Fibroblast of pulmonary artery (primary cell): ENCODE data around the gene TNFSF9.

Experiments
- DNase-seq: peaks from one replicate; pipeline ENCODE4 v3.0.0-alpha.2; 2010; ENCODE audit warnings: low read depth
- H3K4me3 ChIP-seq: replicated peaks from 2 replicates; pipeline ENCODE4 v1.5.1; 2011; ENCODE audit warnings: low read depth, mild to moderate bottlenecking, control low read depth, low read length, moderate library complexity
- TF ChIP-seq, protein P1 (sequence below): IDR thresholded peaks from 2 replicates; pipeline ENCODE4 v1.5.1; 2011; ENCODE audit warnings: mild to moderate bottlenecking, control low read depth, low read length, inconsistent platforms; ENCODE audit errors: missing control alignments

The TNFSF9 gene

DNA sequence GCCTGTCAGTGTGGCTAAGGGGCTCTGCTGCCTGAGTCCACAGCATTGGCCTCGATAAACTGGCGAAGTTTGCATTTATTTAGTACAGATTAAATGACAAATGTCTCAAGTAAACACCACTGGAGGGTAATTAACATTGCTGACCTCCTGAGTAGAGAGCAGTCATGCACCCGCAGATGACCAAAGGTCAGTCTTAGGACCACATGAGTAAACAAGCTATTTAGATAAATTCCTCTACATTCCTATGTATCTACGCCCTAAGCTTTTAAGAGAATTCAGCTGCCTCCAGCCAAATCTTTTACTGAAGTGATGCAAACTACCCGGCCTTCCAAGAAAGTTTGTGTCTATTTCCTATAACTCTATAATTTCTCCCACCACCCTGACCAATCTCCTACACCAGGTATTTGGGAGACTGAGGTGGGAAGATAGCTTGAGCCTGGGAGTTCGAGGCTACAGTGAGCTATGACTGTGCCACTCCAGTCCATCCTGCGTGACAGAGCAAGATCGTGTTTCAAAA, 37.2 kb downstream of the TNFSF9 start:
- DNase-seq: no peak
- TF ChIP-seq, protein P1, sequence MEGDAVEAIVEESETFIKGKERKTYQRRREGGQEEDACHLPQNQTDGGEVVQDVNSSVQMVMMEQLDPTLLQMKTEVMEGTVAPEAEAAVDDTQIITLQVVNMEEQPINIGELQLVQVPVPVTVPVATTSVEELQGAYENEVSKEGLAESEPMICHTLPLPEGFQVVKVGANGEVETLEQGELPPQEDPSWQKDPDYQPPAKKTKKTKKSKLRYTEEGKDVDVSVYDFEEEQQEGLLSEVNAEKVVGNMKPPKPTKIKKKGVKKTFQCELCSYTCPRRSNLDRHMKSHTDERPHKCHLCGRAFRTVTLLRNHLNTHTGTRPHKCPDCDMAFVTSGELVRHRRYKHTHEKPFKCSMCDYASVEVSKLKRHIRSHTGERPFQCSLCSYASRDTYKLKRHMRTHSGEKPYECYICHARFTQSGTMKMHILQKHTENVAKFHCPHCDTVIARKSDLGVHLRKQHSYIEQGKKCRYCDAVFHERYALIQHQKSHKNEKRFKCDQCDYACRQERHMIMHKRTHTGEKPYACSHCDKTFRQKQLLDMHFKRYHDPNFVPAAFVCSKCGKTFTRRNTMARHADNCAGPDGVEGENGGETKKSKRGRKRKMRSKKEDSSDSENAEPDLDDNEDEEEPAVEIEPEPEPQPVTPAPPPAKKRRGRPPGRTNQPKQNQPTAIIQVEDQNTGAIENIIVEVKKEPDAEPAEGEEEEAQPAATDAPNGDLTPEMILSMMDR: no peak
- no peak overlapping the region for H3K4me3 ChIP-seq

GRCh38 chr19:6568816-6569215, 38.0 kb downstream of the TNFSF9 start:
- TF ChIP-seq, protein P1: no peak
- DNase-seq: no peak
- H3K4me3 ChIP-seq: no peak overlapping the region

GRCh38 chr19:6570764-6571163, 39.9 kb downstream of the TNFSF9 start:
- TF ChIP-seq, protein P1: no peak
- no peak overlapping the region for H3K4me3 ChIP-seq
- DNase-seq: no peak

GRCh38 chr19:6571167-6571566, 40.3 kb downstream of the TNFSF9 start:
- H3K4me3 ChIP-seq: no peak overlapping the region
- TF ChIP-seq, protein P1: no peak
- DNase-seq: no peak

DNA sequence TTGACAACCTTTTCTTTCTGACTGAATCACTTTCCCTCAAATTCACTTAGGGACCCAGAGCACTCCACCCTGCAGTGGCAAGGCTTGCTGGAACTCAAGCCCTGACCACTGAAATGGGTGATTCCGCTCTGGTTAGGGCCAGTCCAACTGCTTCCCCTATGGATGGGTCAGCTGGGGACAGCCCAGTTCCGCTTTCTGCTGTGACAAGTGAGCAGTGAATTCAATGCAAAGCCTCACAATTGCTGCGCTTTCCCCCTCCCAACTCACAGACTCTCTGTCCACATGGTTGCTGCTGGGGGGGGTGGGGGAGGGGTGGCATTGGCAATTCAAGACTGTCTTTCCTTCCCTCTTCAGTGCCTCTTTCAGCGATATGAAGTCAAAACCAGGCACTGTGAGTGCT, 41.4 kb downstream of the TNFSF9 start:
- H3K4me3 ChIP-seq: no peak overlapping the region
- TF ChIP-seq, protein P1: no peak
- DNase-seq: no peak

GRCh38 chr19:6573350-6573749, 42.5 kb downstream of the TNFSF9 start:
- TF ChIP-seq, protein P1: no peak
- no peak for DNase-seq
- no peak overlapping the region for H3K4me3 ChIP-seq

DNA sequence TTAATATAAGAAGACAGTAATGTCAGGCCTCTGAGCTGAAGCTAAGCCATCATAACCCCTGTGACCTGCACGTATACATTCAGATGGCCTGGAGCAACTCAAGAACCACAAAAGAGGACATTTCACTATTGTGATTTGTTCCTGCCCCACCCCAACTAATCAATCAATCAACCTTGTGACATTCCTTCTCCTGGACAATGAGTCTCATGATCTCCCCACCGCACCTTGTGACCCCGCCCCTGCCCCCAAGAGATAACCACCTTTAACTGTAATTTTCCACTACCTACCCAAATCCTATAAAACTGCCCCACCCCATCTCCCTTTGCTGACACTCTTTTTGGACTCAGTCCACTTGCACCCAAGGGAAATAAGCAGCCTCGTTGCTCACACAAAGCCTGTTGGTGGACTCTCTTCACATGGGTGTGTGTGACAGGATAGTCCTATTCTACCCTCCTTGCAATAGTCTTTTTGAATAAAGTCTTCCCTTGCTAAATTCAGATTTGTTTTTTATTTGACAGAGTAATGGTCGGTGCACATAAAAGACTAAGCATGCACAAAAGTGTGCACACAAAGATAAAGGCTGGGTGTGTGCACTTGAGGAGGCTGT, 46.1 kb downstream of the TNFSF9 start:
- TF ChIP-seq, protein P1: no peak
- DNase-seq: no peak
- H3K4me3 ChIP-seq: no peak overlapping the region
